Kidney (tissue), 14 donors: ENCODE measurements around the gene OR2J1. TPM values are rescaled to one million over a fixed set of nuclear protein-coding genes. Genes with fewer than 3 reads are reported as not detected.

ENCODE experiments used
- DNase-seq, 5 donors: peaks; one replicate each; pipeline ENCODE4 v3.0.0-alpha.2; 2013 to 2020
- FAIRE-seq: peaks from 2 replicates; lab custom pipeline; 2012; peaks lifted over from hg19 to GRCh38; lab: Jason Lieb, UNC
- H3K27ac ChIP-seq, 2 donors: one replicate each; pipeline ENCODE4 v1.7.0; 2013; ENCODE audit warnings: low read depth in 2 of 2, low read length in 2 of 2, inconsistent platforms in 1 of 2
- H3K27me3 ChIP-seq: one replicate; pipeline ENCODE4 v1.7.1; 2013; ENCODE audit warnings: low read length, inconsistent platforms; ENCODE audit not compliant: control insufficient read depth, insufficient read depth
- H3K36me3 ChIP-seq, 3 donors: one replicate each; pipeline versions ENCODE4 v1.7.0 to v1.7.1; 2013; ENCODE audit warnings: low read length in 3 of 3, control low read depth in 1 of 3, inconsistent platforms in 1 of 3; ENCODE audit not compliant: insufficient read depth in 3 of 3, control insufficient read depth in 2 of 3
- H3K4me1 ChIP-seq, 3 donors: one replicate each; pipeline versions ENCODE4 v1.7.0 to v1.7.1; 2013; ENCODE audit warnings: low read length in 3 of 3, inconsistent platforms in 1 of 3, low read depth in 1 of 3; ENCODE audit not compliant: control insufficient read depth in 2 of 3, insufficient read depth in 2 of 3
- H3K4me3 ChIP-seq, 3 donors: one replicate each; pipeline versions ENCODE4 v1.7.0 to v1.8.1; 2013; ENCODE audit warnings: low read length in 3 of 3, control low read depth in 1 of 3, inconsistent platforms in 1 of 3
- H3K9ac ChIP-seq, 3 donors: one replicate each; pipeline versions ENCODE4 v1.7.0 to v1.7.1; 2013; ENCODE audit warnings: low read length in 3 of 3, control low read depth in 1 of 3, inconsistent platforms in 1 of 3
- H3K9me3 ChIP-seq, 3 donors: one replicate each; pipeline versions ENCODE4 v1.7.0 to v1.7.1; 2013; ENCODE audit warnings: low read length in 3 of 3, control low read depth in 1 of 3, inconsistent platforms in 1 of 3; ENCODE audit not compliant: control insufficient read depth in 2 of 3, insufficient read depth in 1 of 3
- intact Hi-C: fragments of 100-400 bp; cut with DNase I; formaldehyde crosslinking; loops from one replicate; pipeline ENCODE4 v1.11.1; 2022
- polyA plus RNA-seq: library from polyadenylated mRNA; stranded (reverse); fragments of 350-450 nt; fragmentation: Illumina TruSeq; extraction: RNeasy Lipid Tissue Mini Kit (QIAGEN cat#74804); gene quantifications from one replicate; pipeline ENCODE4 v1.2.3, GENCODE V29; 2014; ENCODE audit warnings: low read depth, low replicate concordance; ENCODE audit not compliant: insufficient read depth
- total RNA-seq: library from RNA; stranded (reverse); fragmentation: NEBNext Ultra II Directional; extraction: Animal tissue kit (Norgen Biotek cat#: 25700); gene quantifications from one replicate; pipeline ENCODE4 v1.2.1, GENCODE V29; 2021
- TF ChIP-seq, protein P1 (sequence below): IDR thresholded peaks from 3 replicates; pipeline ENCODE4 v1.5.1; 2012; ENCODE audit warnings: mild to moderate bottlenecking, moderate library complexity, borderline replicate concordance; ENCODE audit not compliant: insufficient read depth; ENCODE audit errors: extremely low read depth
- donor health status: control.
- donor health status: control.
- donor health status: control.
- donor health status: control.
- donor health status: control.
- donor health status: DM: yes; HTN: yes; CAD: no.
- donor health status: Normal renal cell carcinoma (clear cell type).

Gene OR2J1
- total and polyA plus RNA-seq, 2 donors from 2014 or later = not detected

DNA sequence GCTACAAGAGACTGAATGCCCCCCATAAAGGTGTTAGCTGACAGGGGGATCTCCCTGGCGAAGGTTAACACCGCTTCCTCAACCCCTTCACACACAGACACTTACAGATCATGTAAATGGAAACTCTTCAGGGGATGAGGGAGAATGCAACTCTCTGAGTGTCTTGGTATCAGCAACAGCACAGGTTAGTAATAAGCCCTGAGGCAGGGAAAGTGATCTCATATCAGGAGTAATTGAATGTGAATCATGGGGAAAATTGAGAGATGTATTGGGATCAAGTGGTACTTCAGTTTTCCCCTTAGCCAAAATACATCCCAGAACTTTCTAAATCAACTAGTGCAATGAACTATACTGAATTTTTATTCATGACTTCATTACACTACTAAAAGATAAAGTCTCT, 32.4 kb downstream of the OR2J1 start:
- Histone ChIP-seq H3K36me3 (no peaks in the 10 kb centered on the region), H3K9me3 (no peaks in the 10 kb centered on the region)
- no peak for FAIRE-seq

DNA sequence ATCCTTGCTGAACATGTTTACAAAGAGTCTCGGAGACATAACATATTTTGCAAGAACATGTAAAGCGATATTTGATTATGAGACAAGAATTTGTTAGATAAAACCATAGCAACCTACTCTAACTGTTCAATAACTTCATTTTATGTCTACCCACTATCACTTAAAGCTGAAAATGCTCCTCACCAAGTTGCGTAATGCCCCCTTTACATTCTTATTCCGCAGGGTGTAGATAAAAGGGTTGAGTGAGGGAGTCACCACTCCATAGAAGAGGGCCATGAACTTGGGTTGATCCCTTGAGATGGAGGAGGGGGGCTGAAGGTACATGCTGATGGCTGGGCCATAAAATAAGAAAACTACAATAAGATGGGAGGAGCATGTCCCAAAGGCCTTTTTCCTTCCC, 38.4 kb downstream of the OR2J1 start:
- intact Hi-C loops = no loop called here
- no peak overlapping the region for H3K4me3 ChIP-seq
- no peak overlapping the region for H3K27ac ChIP-seq
- H3K9me3 ChIP-seq = no peaks in the 10 kb centered on the region
- no peaks in the 10 kb centered on the region for H3K27me3 ChIP-seq
- no peak overlapping the region for H3K9ac ChIP-seq
- no peaks in the 10 kb centered on the region for H3K36me3 ChIP-seq
- no peak for FAIRE-seq
- TF ChIP-seq, protein P1, sequence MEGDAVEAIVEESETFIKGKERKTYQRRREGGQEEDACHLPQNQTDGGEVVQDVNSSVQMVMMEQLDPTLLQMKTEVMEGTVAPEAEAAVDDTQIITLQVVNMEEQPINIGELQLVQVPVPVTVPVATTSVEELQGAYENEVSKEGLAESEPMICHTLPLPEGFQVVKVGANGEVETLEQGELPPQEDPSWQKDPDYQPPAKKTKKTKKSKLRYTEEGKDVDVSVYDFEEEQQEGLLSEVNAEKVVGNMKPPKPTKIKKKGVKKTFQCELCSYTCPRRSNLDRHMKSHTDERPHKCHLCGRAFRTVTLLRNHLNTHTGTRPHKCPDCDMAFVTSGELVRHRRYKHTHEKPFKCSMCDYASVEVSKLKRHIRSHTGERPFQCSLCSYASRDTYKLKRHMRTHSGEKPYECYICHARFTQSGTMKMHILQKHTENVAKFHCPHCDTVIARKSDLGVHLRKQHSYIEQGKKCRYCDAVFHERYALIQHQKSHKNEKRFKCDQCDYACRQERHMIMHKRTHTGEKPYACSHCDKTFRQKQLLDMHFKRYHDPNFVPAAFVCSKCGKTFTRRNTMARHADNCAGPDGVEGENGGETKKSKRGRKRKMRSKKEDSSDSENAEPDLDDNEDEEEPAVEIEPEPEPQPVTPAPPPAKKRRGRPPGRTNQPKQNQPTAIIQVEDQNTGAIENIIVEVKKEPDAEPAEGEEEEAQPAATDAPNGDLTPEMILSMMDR = no peak
- no peaks in the 10 kb centered on the region for H3K4me1 ChIP-seq
- no peak for DNase-seq

More for the DNA sequence above, 32.4 kb downstream of the OR2J1 start:
- no peak for DNase-seq
- Histone ChIP-seq H3K27me3 (no peaks in the 10 kb centered on the region), H3K9ac (no peak overlapping the region), H3K4me1 (no peaks in the 10 kb centered on the region), H3K4me3 (no peak overlapping the region), H3K27ac (no peak overlapping the region)
- intact Hi-C loops = no loop called here
- TF ChIP-seq, protein P1 = no peak

DNA sequence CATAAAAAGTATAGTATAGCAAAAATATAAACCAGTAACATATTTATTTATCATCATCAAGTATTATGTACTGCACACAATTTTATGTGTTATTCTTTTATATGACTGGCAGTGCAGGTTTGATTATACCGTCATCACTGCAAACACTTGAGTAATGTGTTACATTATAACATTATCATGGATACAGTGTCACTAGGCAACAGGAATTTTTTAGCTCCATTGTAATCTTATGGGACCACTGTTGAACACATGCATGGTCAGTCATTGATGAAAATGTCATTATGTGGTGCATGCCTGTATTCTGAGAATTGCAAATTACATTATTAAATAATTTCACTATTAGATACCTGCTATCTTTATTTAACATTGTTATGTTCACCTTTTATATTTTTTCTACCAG, 42.3 kb downstream of the OR2J1 start:
- no peaks in the 10 kb centered on the region for H3K27me3 ChIP-seq
- H3K36me3 ChIP-seq = no peaks in the 10 kb centered on the region
- H3K9me3 ChIP-seq = peaks cover 0 to 6% (median 0%) of the 10 kb centered on the region in 3 donors
- TF ChIP-seq, protein P1 = no peak
- intact Hi-C loops = no loop called here
- DNase-seq (no peak), FAIRE-seq (no peak)
- no peak overlapping the region for H3K4me3 ChIP-seq
- no peak overlapping the region for H3K9ac ChIP-seq
- H3K4me1 ChIP-seq = no peaks in the 10 kb centered on the region
- H3K27ac ChIP-seq = no peak overlapping the region

DNA sequence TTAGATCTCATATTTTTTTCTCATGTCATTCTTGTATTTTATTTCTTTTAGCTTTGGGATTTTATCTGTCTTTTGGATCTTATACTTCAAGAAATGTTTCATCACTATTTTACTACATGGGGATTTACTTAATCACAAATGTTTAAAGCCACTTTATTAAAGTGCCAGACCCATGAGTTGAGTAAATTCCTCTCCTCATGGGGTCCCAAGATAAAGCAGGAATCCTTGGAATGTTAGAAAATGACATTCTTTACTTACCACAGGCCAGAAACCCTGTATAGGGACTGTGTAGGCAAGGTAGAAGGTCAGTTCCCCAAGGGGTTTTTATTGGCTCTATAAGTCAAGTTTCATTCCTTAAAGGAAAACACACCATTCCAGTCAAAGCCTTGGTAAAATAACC, 43.0 kb downstream of the OR2J1 start:
- DNase-seq = no peak
- H3K9ac ChIP-seq = no peak overlapping the region
- H3K27me3 ChIP-seq = no peaks in the 10 kb centered on the region
- H3K4me3 ChIP-seq = no peak overlapping the region
- no peak overlapping the region for H3K27ac ChIP-seq
- no peaks in the 10 kb centered on the region for H3K36me3 ChIP-seq
- intact Hi-C loops = no loop called here
- no peak for FAIRE-seq
- TF ChIP-seq, protein P1 = no peak
- H3K9me3 ChIP-seq = peaks cover 0 to 6% (median 0%) of the 10 kb centered on the region in 3 donors
- H3K4me1 ChIP-seq = no peaks in the 10 kb centered on the region
